HUES6 (cell line): Measurements from ENCODE around the gene GPR83.
A peak's percentile ranks its signal among the peaks of the same experiment; 100 is the strongest.

Source experiments
- H3K27ac ChIP-seq: 2 replicates; pipeline ENCODE4 v1.7.0; 2013; ENCODE audit warnings: low read depth, mild to moderate bottlenecking, low read length, inconsistent platforms
- H3K27me3 ChIP-seq: 2 replicates; pipeline ENCODE4 v1.6.1; 2013; ENCODE audit warnings: low read length; ENCODE audit not compliant: control insufficient read depth, insufficient read depth
- H3K36me3 ChIP-seq: 2 replicates; pipeline ENCODE4 v1.6.1; 2013; ENCODE audit warnings: low read length; ENCODE audit not compliant: control insufficient read depth, insufficient read depth
- H3K4me1 ChIP-seq: 2 replicates; pipeline ENCODE4 v1.6.1; 2013; ENCODE audit warnings: low read length; ENCODE audit not compliant: control insufficient read depth, insufficient read depth
- H3K4me3 ChIP-seq: 2 replicates; pipeline ENCODE4 v1.5.1; 2013; ENCODE audit warnings: low read depth, low read length
- H3K9ac ChIP-seq: one replicate; pipeline ENCODE4 v1.6.1; 2013; ENCODE audit warnings: mild to moderate bottlenecking, low read length
- H3K9me3 ChIP-seq: 2 replicates; pipeline ENCODE4 v1.6.1; 2013; ENCODE audit warnings: low read depth, low read length; ENCODE audit not compliant: control insufficient read depth, insufficient read depth

The GPR83 gene

DNA sequence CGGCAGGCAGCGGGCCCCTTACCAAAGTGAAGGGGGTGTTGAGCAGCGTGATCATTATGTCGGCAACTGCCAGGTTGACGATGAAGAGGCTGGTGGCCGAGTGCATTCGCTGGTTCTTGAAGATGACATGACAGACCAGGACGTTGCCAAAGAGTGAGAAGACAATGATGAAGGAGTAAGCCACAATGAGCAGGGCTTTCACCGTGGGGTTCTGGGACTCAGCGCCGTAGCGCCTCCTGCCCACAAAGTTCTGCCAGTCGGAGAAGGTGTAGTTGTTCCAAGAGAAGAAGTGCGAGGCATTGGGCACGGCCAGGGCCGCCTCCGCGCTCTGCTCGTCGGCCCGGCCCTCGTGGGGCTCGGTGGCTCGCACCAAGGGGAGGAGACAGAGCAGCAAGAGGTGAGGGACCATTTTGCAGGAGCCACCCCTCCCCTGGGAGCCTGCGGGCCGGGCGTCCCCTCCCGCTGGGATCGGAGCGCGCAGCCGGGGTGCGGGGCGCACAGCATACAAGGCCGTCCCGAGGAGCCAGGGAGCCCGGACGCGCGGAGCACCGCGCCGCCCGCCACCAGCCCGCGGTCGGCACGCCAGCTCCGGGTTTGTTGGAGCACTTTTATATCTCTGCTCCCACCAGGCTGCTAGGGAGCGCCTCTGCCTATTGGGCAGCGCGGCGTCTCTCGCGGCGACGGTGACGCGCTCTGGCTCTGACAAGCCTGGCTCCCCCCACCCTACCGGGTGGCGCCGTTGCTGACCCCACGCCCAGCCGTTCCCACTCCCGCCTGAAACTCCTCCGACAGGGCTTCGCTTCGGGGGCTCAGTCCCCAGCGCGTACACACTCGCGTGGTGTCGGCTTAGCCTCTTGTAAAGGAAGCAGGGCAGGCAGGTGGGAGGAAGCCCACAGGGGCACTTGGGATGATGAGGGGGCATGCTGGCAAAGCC lies at the start of gene GPR83:
Gene GPR83 (minus strand): TSS at position 581 of the 934 bp plus-strand sequence. CDS start 172 bp downstream, at position 409.
- no peaks in the 10 kb centered on the region for H3K9me3 ChIP-seq
- H3K36me3 ChIP-seq, result no peaks in the 10 kb centered on the region
- no peak within 1 kb of the TSS for H3K27ac ChIP-seq
- peaks cover 14% of the 10 kb centered on the region; the same call in 1 of the 2 replicates for H3K4me1 ChIP-seq
- H3K9ac ChIP-seq, result peak within 1 kb of the TSS; percentile 70
- H3K4me3 ChIP-seq, result peak within 1 kb of the TSS; percentile 71
- peaks cover 46% of the 10 kb centered on the region for H3K27me3 ChIP-seq

DNA sequence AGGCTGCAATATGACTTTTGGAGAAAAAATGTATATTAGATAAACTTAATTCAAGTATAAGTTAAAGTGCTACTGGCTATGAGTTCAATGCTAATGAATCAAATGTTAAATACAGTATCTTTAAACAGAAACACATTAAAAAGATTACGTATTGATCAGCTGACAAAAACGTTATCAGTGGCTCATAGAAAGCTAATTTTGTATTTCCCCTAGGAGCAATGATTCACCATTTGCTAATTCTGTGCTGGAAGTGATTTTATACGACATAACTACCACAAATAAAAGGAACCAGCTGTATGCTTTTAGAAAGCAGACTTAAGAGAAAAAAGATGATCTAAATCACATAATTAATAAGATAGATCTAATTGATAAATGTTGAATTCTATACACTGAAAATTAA lies 48.8 kb upstream of the GPR83 start:
- no peaks in the 10 kb centered on the region for H3K27me3 ChIP-seq
- peaks cover 4% of the 10 kb centered on the region; the same call in 1 of the 2 replicates for H3K9me3 ChIP-seq
- H3K4me1 ChIP-seq, result no peaks in the 10 kb centered on the region
- no peak overlapping the region for H3K9ac ChIP-seq
- peaks cover 34% of the 10 kb centered on the region for H3K36me3 ChIP-seq
- no peak overlapping the region for H3K4me3 ChIP-seq
- H3K27ac ChIP-seq, result no peak overlapping the region

DNA sequence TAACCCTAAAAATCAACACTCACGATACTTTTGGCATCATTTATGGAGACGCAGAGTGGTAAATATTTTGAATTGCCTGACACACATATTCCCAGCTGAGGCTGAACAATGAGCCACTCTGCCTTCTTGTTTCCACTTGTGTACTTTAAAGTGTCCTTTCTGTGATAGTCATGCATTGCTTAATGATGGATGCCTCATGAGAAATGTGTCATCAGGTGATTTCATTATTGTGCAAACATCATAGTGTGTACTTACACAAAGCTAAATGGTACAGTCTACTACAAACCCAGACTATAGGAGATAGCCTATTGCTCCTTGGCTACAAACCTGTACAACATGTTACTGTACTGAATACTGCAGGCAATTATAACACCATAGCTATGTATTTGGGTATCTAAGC lies 48.2 kb upstream of the GPR83 start:
- Histone ChIP-seq H3K27ac (no peak overlapping the region), H3K36me3 (peaks cover 38% of the 10 kb centered on the region), H3K9ac (no peak overlapping the region), H3K9me3 (peaks cover 4% of the 10 kb centered on the region; the same call in 1 of the 2 replicates), H3K4me3 (no peak overlapping the region), H3K27me3 (no peaks in the 10 kb centered on the region), H3K4me1 (no peaks in the 10 kb centered on the region)

DNA sequence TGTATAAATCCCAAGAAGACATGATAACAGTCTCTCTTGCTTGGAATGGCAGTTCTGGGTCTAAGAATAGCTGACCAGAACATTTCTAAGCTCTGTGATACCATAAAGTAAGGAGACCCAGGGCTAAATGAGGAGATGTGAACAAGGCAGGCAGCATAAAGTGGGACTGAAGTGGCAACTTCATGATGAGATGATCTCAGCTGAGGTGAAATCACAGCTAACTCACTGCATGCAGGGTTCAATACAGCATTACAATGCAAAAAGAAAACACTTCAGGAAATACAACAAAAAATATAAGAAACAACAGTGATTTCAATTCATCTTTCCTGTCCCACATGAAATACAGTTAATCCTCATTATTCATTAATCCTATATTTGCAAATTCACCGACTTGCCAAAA lies 47.8 kb upstream of the GPR83 start:
- H3K9ac ChIP-seq, result no peak overlapping the region
- H3K36me3 ChIP-seq, result peaks cover 42% of the 10 kb centered on the region
- no peak overlapping the region for H3K4me3 ChIP-seq
- peaks cover 4% of the 10 kb centered on the region; the same call in 1 of the 2 replicates for H3K9me3 ChIP-seq
- no peak overlapping the region for H3K27ac ChIP-seq
- no peaks in the 10 kb centered on the region for H3K4me1 ChIP-seq
- no peaks in the 10 kb centered on the region for H3K27me3 ChIP-seq

DNA sequence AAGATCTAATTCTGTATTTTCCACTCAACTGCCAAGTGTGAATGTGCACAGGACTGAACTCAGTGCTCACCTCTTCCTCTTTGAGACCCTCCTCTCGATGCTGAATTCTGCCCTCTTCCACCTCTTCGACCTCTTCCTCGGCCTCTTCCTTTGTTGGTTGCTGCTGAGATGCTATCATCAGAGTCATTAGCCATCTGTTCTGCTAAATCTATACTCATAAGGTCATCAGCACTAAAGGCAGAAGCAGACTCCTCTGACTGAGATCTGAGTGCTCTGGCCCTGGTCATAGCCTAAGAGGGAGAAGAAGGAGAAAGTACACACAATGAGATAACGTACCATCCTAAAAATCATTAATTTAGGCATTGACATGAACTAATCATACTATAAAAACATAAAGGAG lies 45.9 kb upstream of the GPR83 start:
- Histone ChIP-seq H3K27me3 (no peaks in the 10 kb centered on the region), H3K27ac (no peak overlapping the region), H3K9ac (no peak overlapping the region), H3K4me3 (no peak overlapping the region), H3K4me1 (no peaks in the 10 kb centered on the region), H3K36me3 (peaks cover 38% of the 10 kb centered on the region), H3K9me3 (no peaks in the 10 kb centered on the region)

DNA sequence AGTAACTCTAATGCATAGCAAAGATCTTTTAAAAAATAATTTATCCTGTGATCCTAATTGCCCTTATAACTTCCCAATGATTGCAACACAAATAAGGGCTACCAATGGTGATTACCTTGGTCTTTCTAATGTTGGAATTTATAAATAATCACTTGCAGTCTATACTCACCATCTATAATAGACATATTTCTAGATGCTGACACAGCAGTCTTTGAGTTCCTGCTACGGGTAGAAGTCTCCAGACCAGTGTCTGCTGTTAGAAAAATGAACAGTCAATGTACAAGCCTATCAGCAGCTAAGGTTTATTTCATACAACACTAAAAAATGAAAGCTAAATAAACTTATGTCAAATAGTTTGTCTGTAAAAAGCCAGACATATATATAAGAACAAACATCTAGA lies 44.4 kb upstream of the GPR83 start:
- Histone ChIP-seq H3K27ac (no peak overlapping the region), H3K27me3 (no peaks in the 10 kb centered on the region), H3K36me3 (peaks cover 38% of the 10 kb centered on the region), H3K9ac (no peak overlapping the region), H3K4me3 (no peak overlapping the region), H3K4me1 (peaks cover 3% of the 10 kb centered on the region; the same call in 1 of the 2 replicates), H3K9me3 (no peaks in the 10 kb centered on the region)

DNA sequence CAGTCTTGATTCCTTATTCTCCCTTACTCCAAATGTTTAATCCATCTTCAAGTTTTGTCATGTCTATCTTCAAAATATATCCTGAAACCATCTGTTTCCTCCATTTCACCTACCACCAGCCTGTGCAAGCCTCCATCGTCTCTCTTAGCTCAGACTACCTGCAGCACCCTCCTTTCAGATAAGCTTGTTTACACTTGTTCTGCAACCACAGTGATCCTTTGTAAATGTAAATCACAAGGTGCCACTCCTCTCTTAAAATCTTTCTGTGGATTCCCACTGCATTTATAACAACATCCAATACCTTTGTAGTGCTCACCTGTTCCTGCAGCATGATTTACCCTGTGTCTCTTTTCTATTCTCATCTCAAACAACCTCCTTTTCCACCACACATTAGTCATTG lies 31.8 kb upstream of the GPR83 start:
- Histone ChIP-seq H3K4me3 (no peak overlapping the region), H3K27ac (no peak overlapping the region), H3K9ac (no peak overlapping the region), H3K27me3 (no peaks in the 10 kb centered on the region), H3K4me1 (peaks cover 23% of the 10 kb centered on the region), H3K9me3 (no peaks in the 10 kb centered on the region), H3K36me3 (peaks cover 49% of the 10 kb centered on the region)

DNA sequence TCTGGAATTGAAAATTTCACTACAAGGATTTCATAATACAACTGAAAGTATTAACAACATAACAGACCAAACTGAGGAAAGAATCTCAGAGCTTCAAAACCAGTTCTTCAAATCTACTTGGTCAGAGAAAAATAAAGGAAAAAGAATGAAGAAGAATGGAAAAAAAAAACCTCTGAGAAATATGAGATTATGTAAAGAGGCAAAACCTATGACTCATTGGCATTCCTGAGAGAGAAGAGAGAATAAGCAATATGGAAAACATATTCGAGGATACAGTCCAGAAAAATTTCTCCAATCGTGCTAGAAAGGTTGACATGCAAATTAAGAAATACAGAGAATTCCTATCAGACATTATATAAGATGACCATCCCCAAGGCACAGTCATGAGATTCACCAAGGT lies 23.4 kb upstream of the GPR83 start:
- H3K4me3 ChIP-seq, result no peak overlapping the region
- no peaks in the 10 kb centered on the region; the same call in 1 of the 2 replicates for H3K4me1 ChIP-seq
- no peak overlapping the region for H3K27ac ChIP-seq
- H3K36me3 ChIP-seq, result peaks cover 39% of the 10 kb centered on the region
- no peak overlapping the region for H3K9ac ChIP-seq
- H3K27me3 ChIP-seq, result no peaks in the 10 kb centered on the region
- H3K9me3 ChIP-seq, result no peaks in the 10 kb centered on the region

DNA sequence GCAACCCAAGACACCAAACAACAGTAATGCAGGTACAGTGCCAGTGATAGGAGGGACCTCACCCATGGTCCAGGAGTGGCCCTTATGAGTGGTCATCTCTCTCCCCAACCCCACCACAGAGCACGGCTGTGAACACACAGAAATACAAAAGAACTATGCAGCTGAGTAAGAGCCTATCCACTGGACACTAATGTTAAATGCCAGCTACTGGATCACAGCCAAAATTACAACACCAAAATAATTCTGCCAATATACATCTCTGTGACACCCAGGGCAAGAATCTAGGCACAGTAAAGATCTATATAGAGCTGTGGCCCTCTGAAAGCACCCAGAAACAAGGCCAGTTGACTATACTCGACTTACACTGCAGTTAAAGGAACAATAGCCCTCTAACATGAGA lies 22.8 kb upstream of the GPR83 start:
- Histone ChIP-seq H3K36me3 (peaks cover 34% of the 10 kb centered on the region), H3K4me1 (no peaks in the 10 kb centered on the region; the same call in 1 of the 2 replicates), H3K27ac (no peak overlapping the region)

DNA sequence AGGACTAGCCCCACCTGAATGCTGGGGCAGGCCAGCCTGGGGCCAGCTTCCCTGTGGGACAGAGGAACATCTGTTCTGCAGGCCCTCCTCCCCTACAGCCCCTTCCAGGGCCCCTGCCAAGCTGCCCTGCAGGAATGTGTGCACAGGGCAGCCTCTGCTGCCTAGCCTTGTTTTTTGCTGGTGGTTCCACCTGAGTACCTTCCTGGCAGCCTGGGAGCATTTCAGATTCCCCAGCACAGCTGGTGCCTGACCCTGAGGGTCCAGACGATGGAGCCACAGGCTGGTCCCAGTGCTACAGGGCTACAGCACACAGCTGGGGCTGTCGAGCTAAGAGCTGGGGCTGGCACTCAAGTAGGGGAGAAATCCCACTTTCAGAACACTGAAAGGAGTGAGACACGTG lies 22.3 kb upstream of the GPR83 start:
- Histone ChIP-seq H3K4me1 (no peaks in the 10 kb centered on the region; the same call in 1 of the 2 replicates), H3K36me3 (peaks cover 29% of the 10 kb centered on the region)

More for the DNA sequence above, 22.8 kb upstream of the GPR83 start:
- H3K9ac ChIP-seq, result no peak overlapping the region
- no peaks in the 10 kb centered on the region for H3K27me3 ChIP-seq
- H3K9me3 ChIP-seq, result no peaks in the 10 kb centered on the region
- no peak overlapping the region for H3K4me3 ChIP-seq

DNA sequence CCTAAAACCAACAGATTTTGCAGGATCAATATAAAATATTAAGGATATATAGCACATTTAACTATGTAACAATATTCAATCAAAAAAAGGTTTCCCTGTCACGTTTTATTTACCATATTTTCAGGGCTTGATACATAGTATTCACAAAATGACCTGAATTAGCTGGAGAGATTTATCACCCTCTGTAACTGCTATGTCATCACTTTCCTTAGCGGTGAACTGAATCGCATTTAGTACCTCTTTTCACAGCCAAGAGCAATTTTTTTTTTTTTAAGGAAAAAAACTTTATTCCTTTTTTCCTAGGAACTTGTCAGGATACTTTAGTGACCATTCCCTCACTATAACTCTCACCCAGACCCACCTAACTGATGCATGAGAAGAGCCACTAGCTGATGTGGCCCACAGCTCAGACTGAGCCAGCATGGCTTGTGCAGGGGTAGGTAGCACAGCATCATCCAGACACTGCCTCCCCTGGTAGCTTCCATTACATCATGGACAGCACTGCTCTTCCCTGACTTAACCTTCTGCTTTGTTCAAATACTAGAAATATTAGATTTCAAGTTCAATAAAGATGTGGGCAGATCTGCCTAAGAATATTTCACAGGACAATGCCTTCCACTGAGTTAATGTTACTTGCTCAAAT lies 17.0 kb upstream of the GPR83 start:
- peaks cover 18% of the 10 kb centered on the region for H3K36me3 ChIP-seq

More for the DNA sequence above, 22.3 kb upstream of the GPR83 start:
- Histone ChIP-seq H3K9me3 (no peaks in the 10 kb centered on the region), H3K9ac (no peak overlapping the region), H3K4me3 (no peak overlapping the region), H3K27ac (no peak overlapping the region), H3K27me3 (no peaks in the 10 kb centered on the region)

More for the DNA sequence above, 17.0 kb upstream of the GPR83 start:
- H3K27ac ChIP-seq, result no peak overlapping the region
- H3K9me3 ChIP-seq, result no peaks in the 10 kb centered on the region
- no peaks in the 10 kb centered on the region for H3K4me1 ChIP-seq
- H3K27me3 ChIP-seq, result no peaks in the 10 kb centered on the region
- H3K9ac ChIP-seq, result no peak overlapping the region
- H3K4me3 ChIP-seq, result no peak overlapping the region
